K562 (cell line): ENCODE results near the gene C10orf95. TPM values are rescaled to one million over a fixed set of nuclear protein-coding genes. Genes with fewer than 3 reads are reported as not detected.

ENCODE experiments used
- ARHGAP35 ChIP-seq: fragments of 450-650 bp; IDR thresholded peaks from 2 replicates; pipeline ENCODE4 v1.6.1; 2018; ENCODE audit not compliant: partially characterized antibody
- CBX3 ChIP-seq, 2 experiments: IDR thresholded peaks; 1 replicate in 1 of 2; 2 replicates in 1 of 2; pipeline ENCODE4 v1.6.1; 2012; ENCODE audit warnings: inconsistent platforms in 2 of 2, low read length in 2 of 2, borderline replicate concordance in 1 of 2, control low read depth in 1 of 2
- CREBBP ChIP-seq: IDR thresholded peaks from one replicate; pipeline ENCODE4 v1.6.1; 2012; ENCODE audit warnings: low read depth, mild to moderate bottlenecking, control low read depth, inconsistent platforms, low read length
- CTCF ChIP-seq, 3 experiments: IDR thresholded peaks in 2 of 3; conservative IDR thresholded peaks in 1 of 3; 2 replicates each; pipeline ENCODE4 v1.5.1; 2011 to 2012; ENCODE audit warnings: low read length in 3 of 3, mild to moderate bottlenecking in 3 of 3, control low read depth in 2 of 3, improper control_type of control experiment in 1 of 3, inconsistent platforms in 1 of 3, low read depth in 1 of 3, mixed read lengths in 1 of 3, moderate library complexity in 1 of 3; ENCODE audit not compliant: insufficient read depth in 2 of 3
- GABPB1 ChIP-seq: sonication (generic); formaldehyde crosslinking; IDR thresholded peaks from 2 replicates; pipeline ENCODE4 v1.8.0; 2022; ENCODE audit warnings: mild to moderate bottlenecking, missing genetic modification reagents
- MIER1 ChIP-seq: fragments of 450-650 bp; IDR thresholded peaks from 2 replicates; pipeline ENCODE4 v1.6.1; 2016; ENCODE audit warnings: antibody characterized with exemption, mild to moderate bottlenecking, low read depth
- PHB ChIP-seq: fragments of 250-450 bp; sonication (Bioruptor Pico); IDR thresholded peaks from 2 replicates; pipeline ENCODE4 v1.5.0; 2021
- POLR2G ChIP-seq: fragments of 200-400 bp; formaldehyde crosslinking; IDR thresholded peaks from 2 replicates; pipeline ENCODE4 v1.6.1; 2017; ENCODE audit warnings: low read depth, mild to moderate bottlenecking, antibody characterized with exemption, low read length, moderate library complexity
- SNRNP70 ChIP-seq: fragments of 200-400 bp; formaldehyde crosslinking; optimal IDR thresholded peaks from 2 replicates; pipeline ENCODE3; 2017; ENCODE audit warnings: low read depth, low read length
- ZBTB17 ChIP-seq: fragments of 450-650 bp; formaldehyde crosslinking; IDR thresholded peaks from 2 replicates; pipeline ENCODE4 v1.4.0; 2020; ENCODE audit warnings: mild to moderate bottlenecking
- ZKSCAN3 ChIP-seq: fragments of 250-450 bp; sonication (Bioruptor Pico); IDR thresholded peaks from 2 replicates; pipeline ENCODE4 v1.4.0; 2020
- ZNF175 ChIP-seq: fragments of 200-800 bp; sonication (Bioruptor generic); IDR thresholded peaks from 2 replicates; pipeline ENCODE4 v1.6.1; 2016; ENCODE audit warnings: low read depth, mild to moderate bottlenecking, missing genetic modification characterization, missing compliant biosample characterization
- ZNF431 ChIP-seq: sonication (generic); formaldehyde crosslinking; IDR thresholded peaks from 2 replicates; pipeline ENCODE4 v1.8.0; 2022; ENCODE audit warnings: mild to moderate bottlenecking, missing genetic modification reagents
- polyA plus RNA-seq, 8 experiments: library from polyadenylated mRNA; depleted of rRNA in 4 of 8; stranded (reverse) in 5 of 8; unstranded in 3 of 8; fragments of >200 nt; fragmentation: Nextera tagmentation in 2 of 8; fragmentation: Illumina TruSeq in 1 of 8; extraction: Ambion mirVana in 2 of 8; extraction: Trizol in 1 of 8; gene quantifications; 2 replicates each; pipeline versions ENCODE4 v1.2.1 to v1.2.3, GENCODE V29; 2011 to 2014; ENCODE audit warnings: inconsistent platforms in 1 of 8, missing spikeins in 1 of 8
- total RNA-seq, 7 experiments: library from RNA; depleted of rRNA in 6 of 7; stranded (reverse); fragments of >200 nt in 6 of 7; fragmentation: Illumina TruSeq in 2 of 7; extraction: Trizol in 2 of 7; gene quantifications; 2 replicates each; pipeline versions ENCODE4 v1.2.1 to v1.2.3, GENCODE V29; 2011 to 2021; ENCODE audit warnings: low replicate concordance in 1 of 7
- TF ChIP-seq, protein P1 (sequence below): sonication (generic); formaldehyde crosslinking; IDR thresholded peaks from 2 replicates; pipeline ENCODE4 v1.8.1; 2023; ENCODE audit warnings: mild to moderate bottlenecking, missing genetic modification reagents, moderate library complexity
- TF ChIP-seq, protein P2 (sequence below): fragments of 450-650 bp; IDR thresholded peaks from 2 replicates; pipeline ENCODE4 v1.6.1; 2016; ENCODE audit warnings: low read depth
- TF ChIP-seq, protein P3 (sequence below): fragments of 450-650 bp; formaldehyde crosslinking; IDR thresholded peaks from 2 replicates; pipeline ENCODE4 v1.4.0; 2020; ENCODE audit warnings: mild to moderate bottlenecking, moderate library complexity

The C10orf95 gene
- total and polyA plus RNA-seq, 9 of the 15 experiments (the other 6 are each of a cell fraction or from before 2014, with no cell fraction given): 0.03 to 0.41 (median 0.17) TPM; not detected in 1

- TF ChIP-seq CTCF (IDR thresholded peaks at IDR 0.05 in 2 of 3, conservative IDR thresholded peaks at IDR 0.05 in 1 of 3; ENCODE audit: insufficient read depth in 2 of 3, low read depth in 1 of 3, low read length in 3 of 3) (peak; percentile 77 to 90 (median 82)), ZNF175 (CRISPR knock-in tag) (no peak), ZBTB17 (CRISPR knock-in tag) (peak; percentile 91), CREBBP (no peak), ZNF431 (CRISPR knock-in tag) (no peak), MIER1 (no peak), POLR2G (peak; percentile 68), PHB (CRISPR knock-in tag) (no peak), GABPB1 (peak; percentile 63), ZKSCAN3 (CRISPR knock-in tag) (no peak), ARHGAP35 (no peak), CBX3 (IDR thresholded peaks at IDR 0.05; ENCODE audit: borderline replicate concordance in 1 of 2, low read length in 2 of 2) (peak in 1 of 2 experiments; percentile 88; a peak in 1 of 3 replicates), SNRNP70 (no peak)
- TF ChIP-seq, protein P1, sequence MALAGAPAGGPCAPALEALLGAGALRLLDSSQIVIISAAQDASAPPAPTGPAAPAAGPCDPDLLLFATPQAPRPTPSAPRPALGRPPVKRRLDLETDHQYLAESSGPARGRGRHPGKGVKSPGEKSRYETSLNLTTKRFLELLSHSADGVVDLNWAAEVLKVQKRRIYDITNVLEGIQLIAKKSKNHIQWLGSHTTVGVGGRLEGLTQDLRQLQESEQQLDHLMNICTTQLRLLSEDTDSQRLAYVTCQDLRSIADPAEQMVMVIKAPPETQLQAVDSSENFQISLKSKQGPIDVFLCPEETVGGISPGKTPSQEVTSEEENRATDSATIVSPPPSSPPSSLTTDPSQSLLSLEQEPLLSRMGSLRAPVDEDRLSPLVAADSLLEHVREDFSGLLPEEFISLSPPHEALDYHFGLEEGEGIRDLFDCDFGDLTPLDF (CRISPR knock-in tag): no peak
- TF ChIP-seq, protein P2, sequence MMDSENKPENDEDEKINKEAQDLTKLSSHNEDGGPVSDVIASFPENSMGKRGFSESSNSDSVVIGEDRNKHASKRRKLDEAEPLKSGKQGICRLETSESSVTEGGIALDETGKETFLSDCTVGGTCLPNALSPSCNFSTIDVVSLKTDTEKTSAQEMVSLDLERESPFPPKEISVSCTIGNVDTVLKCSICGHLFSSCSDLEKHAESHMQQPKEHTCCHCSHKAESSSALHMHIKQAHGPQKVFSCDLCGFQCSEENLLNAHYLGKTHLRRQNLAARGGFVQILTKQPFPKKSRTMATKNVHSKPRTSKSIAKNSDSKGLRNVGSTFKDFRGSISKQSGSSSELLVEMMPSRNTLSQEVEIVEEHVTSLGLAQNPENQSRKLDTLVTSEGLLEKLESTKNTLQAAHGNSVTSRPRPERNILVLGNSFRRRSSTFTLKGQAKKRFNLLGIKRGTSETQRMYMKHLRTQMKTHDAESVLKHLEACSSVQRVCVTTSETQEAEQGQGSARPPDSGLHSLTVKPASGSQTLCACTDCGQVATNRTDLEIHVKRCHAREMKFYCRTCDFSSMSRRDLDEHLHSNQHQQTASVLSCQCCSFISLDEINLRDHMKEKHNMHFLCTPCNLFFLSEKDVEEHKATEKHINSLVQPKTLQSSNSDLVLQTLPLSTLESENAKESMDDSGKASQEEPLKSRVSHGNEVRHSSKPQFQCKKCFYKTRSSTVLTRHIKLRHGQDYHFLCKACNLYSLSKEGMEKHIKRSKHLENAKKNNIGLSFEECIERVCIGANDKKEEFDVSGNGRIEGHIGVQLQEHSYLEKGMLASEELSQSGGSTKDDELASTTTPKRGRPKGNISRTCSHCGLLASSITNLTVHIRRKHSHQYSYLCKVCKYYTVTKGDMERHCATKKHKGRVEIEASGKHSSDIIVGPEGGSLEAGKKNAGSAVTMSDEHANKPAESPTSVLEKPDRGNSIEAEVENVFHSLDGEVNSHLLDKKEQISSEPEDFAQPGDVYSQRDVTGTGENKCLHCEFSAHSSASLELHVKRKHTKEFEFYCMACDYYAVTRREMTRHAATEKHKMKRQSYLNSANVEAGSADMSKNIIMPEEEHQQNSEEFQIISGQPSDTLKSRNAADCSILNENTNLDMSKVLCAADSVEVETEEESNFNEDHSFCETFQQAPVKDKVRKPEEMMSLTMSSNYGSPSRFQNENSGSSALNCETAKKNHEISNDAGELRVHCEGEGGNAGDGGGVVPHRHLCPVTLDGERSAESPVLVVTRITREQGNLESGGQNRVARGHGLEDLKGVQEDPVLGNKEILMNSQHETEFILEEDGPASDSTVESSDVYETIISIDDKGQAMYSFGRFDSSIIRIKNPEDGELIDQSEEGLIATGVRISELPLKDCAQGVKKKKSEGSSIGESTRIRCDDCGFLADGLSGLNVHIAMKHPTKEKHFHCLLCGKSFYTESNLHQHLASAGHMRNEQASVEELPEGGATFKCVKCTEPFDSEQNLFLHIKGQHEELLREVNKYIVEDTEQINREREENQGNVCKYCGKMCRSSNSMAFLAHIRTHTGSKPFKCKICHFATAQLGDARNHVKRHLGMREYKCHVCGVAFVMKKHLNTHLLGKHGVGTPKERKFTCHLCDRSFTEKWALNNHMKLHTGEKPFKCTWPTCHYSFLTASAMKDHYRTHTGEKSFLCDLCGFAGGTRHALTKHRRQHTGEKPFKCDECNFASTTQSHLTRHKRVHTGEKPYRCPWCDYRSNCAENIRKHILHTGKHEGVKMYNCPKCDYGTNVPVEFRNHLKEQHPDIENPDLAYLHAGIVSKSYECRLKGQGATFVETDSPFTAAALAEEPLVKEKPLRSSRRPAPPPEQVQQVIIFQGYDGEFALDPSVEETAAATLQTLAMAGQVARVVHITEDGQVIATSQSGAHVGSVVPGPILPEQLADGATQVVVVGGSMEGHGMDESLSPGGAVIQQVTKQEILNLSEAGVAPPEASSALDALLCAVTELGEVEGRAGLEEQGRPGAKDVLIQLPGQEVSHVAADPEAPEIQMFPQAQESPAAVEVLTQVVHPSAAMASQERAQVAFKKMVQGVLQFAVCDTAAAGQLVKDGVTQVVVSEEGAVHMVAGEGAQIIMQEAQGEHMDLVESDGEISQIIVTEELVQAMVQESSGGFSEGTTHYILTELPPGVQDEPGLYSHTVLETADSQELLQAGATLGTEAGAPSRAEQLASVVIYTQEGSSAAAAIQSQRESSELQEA: no peak
- TF ChIP-seq, protein P3, sequence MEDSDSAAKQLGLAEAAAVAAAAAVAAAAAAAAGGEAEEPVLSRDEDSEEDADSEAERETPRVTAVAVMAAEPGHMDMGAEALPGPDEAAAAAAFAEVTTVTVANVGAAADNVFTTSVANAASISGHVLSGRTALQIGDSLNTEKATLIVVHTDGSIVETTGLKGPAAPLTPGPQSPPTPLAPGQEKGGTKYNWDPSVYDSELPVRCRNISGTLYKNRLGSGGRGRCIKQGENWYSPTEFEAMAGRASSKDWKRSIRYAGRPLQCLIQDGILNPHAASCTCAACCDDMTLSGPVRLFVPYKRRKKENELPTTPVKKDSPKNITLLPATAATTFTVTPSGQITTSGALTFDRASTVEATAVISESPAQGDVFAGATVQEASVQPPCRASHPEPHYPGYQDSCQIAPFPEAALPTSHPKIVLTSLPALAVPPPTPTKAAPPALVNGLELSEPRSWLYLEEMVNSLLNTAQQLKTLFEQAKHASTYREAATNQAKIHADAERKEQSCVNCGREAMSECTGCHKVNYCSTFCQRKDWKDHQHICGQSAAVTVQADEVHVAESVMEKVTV (CRISPR knock-in tag): peak; percentile 11; the same call in 1 of the 2 replicates
Measured at GRCh38 chr10:102422545-102423129, 28.7 kb downstream of the C10orf95 start (continued).
